WTC11 (cell line): Measurements from ENCODE around the gene SNRPD3.

Source experiments
- CTCF ChIP-seq: fragments of 200-600 bp; IDR thresholded peaks from 2 replicates; pipeline ENCODE4 v1.8.0; 2022; ENCODE audit warnings: antibody characterized with exemption
- ESRRA ChIP-seq: sonication (generic); formaldehyde crosslinking; IDR thresholded peaks from 2 replicates; pipeline ENCODE4 v1.8.1; 2022; ENCODE audit warnings: mild to moderate bottlenecking, missing genetic modification reagents, borderline replicate concordance
- FOXJ3 ChIP-seq: sonication (generic); formaldehyde crosslinking; IDR thresholded peaks from 2 replicates; pipeline ENCODE4 v1.9.0; 2021; ENCODE audit warnings: missing genetic modification reagents, mild to moderate bottlenecking, borderline replicate concordance
- FOXP4 ChIP-seq: sonication (generic); formaldehyde crosslinking; IDR thresholded peaks from 2 replicates; pipeline ENCODE4 v1.8.0; 2022; ENCODE audit warnings: mild to moderate bottlenecking, missing genetic modification reagents
- MAX ChIP-seq: sonication (generic); formaldehyde crosslinking; IDR thresholded peaks from 2 replicates; pipeline ENCODE4 v1.8.0; 2022; ENCODE audit warnings: mild to moderate bottlenecking, missing genetic modification reagents
- SMAD3 ChIP-seq: sonication (generic); formaldehyde crosslinking; IDR thresholded peaks from 2 replicates; pipeline ENCODE4 v1.8.0; 2022; ENCODE audit warnings: missing genetic modification reagents, mild to moderate bottlenecking, borderline replicate concordance
- SP1 ChIP-seq: sonication (generic); formaldehyde crosslinking; conservative IDR thresholded peaks from 2 replicates; pipeline ENCODE4 v1.8.1; 2022; ENCODE audit warnings: missing genetic modification reagents
- TEAD4 ChIP-seq: sonication (generic); formaldehyde crosslinking; IDR thresholded peaks from 2 replicates; pipeline ENCODE4 v1.8.0; 2022; ENCODE audit warnings: mild to moderate bottlenecking, missing genetic modification reagents

GRCh38 chr22:24513378-24514240 is 42.2 kb upstream of the SNRPD3 start:
- TF ChIP-seq CTCF (no peak), ESRRA (CRISPR knock-in tag) (no peak), SP1 (CRISPR knock-in tag) (no peak), TEAD4 (CRISPR knock-in tag) (no peak), FOXJ3 (CRISPR knock-in tag) (no peak), MAX (CRISPR knock-in tag) (no peak), SMAD3 (CRISPR knock-in tag) (no peak), FOXP4 (CRISPR knock-in tag) (no peak)
